ENCODE results near the gene MRPL55. TPM values are rescaled to one million over a fixed set of nuclear protein-coding genes. Genes with fewer than 3 reads are reported as not detected.
A peak's percentile ranks its signal among the peaks of the same experiment; 100 is the strongest.

Gene MRPL55
- total and polyA plus RNA-seq, 2 of the 13 experiments (the other 11 are each of a cell fraction or from before 2014, with no cell fraction given): 58.6 to 92.9 TPM

DNA sequence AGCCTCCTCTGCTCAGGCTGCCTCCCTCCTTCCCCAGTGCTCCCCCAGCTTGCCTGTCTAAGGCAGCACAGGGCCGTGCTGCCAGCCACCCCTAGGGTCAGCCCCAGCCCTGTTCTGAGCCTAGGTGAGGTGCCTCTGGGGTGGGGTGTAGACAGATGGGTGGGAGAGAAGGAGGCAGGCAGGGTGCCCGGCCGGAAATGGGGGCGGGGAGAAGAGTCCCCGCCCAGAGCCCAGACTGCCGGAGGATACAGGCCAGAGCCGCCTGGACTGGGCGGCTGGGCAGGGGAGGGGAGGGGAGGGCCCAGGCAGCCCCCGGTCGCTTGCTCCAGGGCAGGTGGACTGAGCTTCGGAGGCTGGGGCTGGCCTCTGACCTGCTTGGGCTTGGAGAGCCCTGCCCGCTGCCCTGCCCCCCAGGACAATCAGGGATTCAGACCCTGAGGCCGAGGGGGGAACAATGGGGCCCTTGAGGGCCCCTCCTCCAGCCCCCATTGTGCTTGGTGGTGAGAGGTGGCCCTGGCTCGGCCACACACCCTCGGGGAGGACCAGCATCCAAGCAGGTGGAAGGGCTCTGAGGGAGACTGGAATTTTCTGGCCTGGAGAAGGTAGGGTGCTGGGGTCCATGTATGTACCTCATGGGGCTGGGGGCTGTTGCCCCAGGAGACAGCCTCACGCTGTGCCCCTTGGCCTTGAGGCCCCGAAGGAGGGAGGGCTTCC is 40.5 kb upstream of the MRPL55 start, which contains the start of gene GJC2 (continued):
- TF ChIP-seq ZNF839 (CRISPR knock-in tag; IDR thresholded peaks at IDR 0.05; ENCODE audit: borderline replicate concordance): no peak
- no peak for TF ChIP-seq ZFP37 (CRISPR knock-in tag; IDR thresholded peaks at IDR 0.05; ENCODE audit: borderline replicate concordance)
- TF ChIP-seq RXRA (CRISPR knock-in tag; IDR thresholded peaks at IDR 0.05): no peak; the same call in 1 of the 2 replicates
- TF ChIP-seq PHB2 (IDR thresholded peaks at IDR 0.05; ENCODE audit: partially characterized antibody): no peak
- TF ChIP-seq ZNF12 (CRISPR knock-in tag; IDR thresholded peaks at IDR 0.05): no peak
- no peak for TF ChIP-seq CCAR2 (optimal IDR thresholded peaks at IDR 0.05; ENCODE audit: low read depth, low read length)
- TF ChIP-seq PHF21A (CRISPR knock-in tag; IDR thresholded peaks at IDR 0.05): peak; percentile 79
- no peak for TF ChIP-seq POLR2AphosphoS2 (IDR thresholded peaks at IDR 0.05; ENCODE audit: low read depth, low read length)
- TF ChIP-seq, protein P1, sequence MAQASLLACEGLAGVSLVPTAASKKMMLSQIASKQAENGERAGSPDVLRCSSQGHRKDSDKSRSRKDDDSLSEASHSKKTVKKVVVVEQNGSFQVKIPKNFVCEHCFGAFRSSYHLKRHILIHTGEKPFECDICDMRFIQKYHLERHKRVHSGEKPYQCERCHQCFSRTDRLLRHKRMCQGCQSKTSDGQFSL (CRISPR knock-in tag; IDR thresholded peaks at IDR 0.05): no peak
- TF ChIP-seq, protein P2, sequence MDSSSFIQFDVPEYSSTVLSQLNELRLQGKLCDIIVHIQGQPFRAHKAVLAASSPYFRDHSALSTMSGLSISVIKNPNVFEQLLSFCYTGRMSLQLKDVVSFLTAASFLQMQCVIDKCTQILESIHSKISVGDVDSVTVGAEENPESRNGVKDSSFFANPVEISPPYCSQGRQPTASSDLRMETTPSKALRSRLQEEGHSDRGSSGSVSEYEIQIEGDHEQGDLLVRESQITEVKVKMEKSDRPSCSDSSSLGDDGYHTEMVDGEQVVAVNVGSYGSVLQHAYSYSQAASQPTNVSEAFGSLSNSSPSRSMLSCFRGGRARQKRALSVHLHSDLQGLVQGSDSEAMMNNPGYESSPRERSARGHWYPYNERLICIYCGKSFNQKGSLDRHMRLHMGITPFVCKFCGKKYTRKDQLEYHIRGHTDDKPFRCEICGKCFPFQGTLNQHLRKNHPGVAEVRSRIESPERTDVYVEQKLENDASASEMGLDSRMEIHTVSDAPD (CRISPR knock-in tag; IDR thresholded peaks at IDR 0.05): no peak
- TF ChIP-seq, protein P3, sequence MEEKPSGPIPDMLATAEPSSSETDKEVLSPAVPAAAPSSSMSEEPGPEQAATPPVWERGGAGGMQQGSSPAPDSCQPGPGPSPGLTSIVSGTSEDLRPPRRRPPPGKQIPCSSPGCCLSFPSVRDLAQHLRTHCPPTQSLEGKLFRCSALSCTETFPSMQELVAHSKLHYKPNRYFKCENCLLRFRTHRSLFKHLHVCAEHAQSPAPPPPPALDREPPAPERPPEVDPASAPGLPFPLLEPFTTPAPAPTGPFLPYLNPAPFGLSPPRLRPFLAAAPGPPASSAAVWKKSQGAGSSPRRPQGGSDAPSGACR (CRISPR knock-in tag; IDR thresholded peaks at IDR 0.05): no peak
- TF ChIP-seq ZSCAN22 (CRISPR knock-in tag; IDR thresholded peaks at IDR 0.05): no peak
- TF ChIP-seq GATA4 (IDR thresholded peaks at IDR 0.05; ENCODE audit: borderline replicate concordance, low read depth): no peak
- no peak for TF ChIP-seq SP2 (CRISPR knock-in tag; IDR thresholded peaks at IDR 0.05)
- no peak for TF ChIP-seq SMARCE1 (IDR thresholded peaks at IDR 0.05; ENCODE audit: borderline replicate concordance)
- TF ChIP-seq ZNF83 (CRISPR knock-in tag; IDR thresholded peaks at IDR 0.05; ENCODE audit: borderline replicate concordance): 0 out of 2 replicates have a peak, but pooled peaks have one; percentile 13
- TF ChIP-seq, protein P4, sequence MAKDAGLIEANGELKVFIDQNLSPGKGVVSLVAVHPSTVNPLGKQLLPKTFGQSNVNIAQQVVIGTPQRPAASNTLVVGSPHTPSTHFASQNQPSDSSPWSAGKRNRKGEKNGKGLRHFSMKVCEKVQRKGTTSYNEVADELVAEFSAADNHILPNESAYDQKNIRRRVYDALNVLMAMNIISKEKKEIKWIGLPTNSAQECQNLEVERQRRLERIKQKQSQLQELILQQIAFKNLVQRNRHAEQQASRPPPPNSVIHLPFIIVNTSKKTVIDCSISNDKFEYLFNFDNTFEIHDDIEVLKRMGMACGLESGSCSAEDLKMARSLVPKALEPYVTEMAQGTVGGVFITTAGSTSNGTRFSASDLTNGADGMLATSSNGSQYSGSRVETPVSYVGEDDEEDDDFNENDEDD (CRISPR knock-in tag; IDR thresholded peaks at IDR 0.05; ENCODE audit: borderline replicate concordance): peak; percentile 27; the same call in 1 of the 2 replicates
- TF ChIP-seq, protein P5, sequence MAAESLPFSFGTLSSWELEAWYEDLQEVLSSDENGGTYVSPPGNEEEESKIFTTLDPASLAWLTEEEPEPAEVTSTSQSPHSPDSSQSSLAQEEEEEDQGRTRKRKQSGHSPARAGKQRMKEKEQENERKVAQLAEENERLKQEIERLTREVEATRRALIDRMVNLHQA (CRISPR knock-in tag; IDR thresholded peaks at IDR 0.05): no peak
- 0 out of 2 replicates have a peak, but pooled peaks have one; percentile 12 for TF ChIP-seq ZNF629 (CRISPR knock-in tag; conservative IDR thresholded peaks at IDR 0.05)
- TF ChIP-seq, protein P6, sequence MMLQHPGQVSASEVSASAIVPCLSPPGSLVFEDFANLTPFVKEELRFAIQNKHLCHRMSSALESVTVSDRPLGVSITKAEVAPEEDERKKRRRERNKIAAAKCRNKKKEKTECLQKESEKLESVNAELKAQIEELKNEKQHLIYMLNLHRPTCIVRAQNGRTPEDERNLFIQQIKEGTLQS (CRISPR knock-in tag; IDR thresholded peaks at IDR 0.05): no peak
- TF ChIP-seq ZNF674 (CRISPR knock-in tag; IDR thresholded peaks at IDR 0.05; ENCODE audit: low read depth): no peak
- no peak for TF ChIP-seq SIN3B (IDR thresholded peaks at IDR 0.05; ENCODE audit: low read length)
- TF ChIP-seq KDM3A (CRISPR knock-in tag; IDR thresholded peaks at IDR 0.05; ENCODE audit: low read depth): no peak
- no peak for TF ChIP-seq ZNF3 (CRISPR knock-in tag; IDR thresholded peaks at IDR 0.05)
- TF ChIP-seq ZNF326 (CRISPR knock-in tag; IDR thresholded peaks at IDR 0.05; ENCODE audit: borderline replicate concordance): no peak
- TF ChIP-seq FOXO1 (CRISPR knock-in tag; IDR thresholded peaks at IDR 0.05): no peak
- TF ChIP-seq ZNF598 (CRISPR knock-in tag; IDR thresholded peaks at IDR 0.05; ENCODE audit: borderline replicate concordance): no peak
- TF ChIP-seq XRCC5 (optimal IDR thresholded peaks at IDR 0.05; ENCODE audit: low read length): no peak

Measured in HepG2 (cell line).